ENCODE results near the gene CFAP157.

Gene CFAP157

DNA sequence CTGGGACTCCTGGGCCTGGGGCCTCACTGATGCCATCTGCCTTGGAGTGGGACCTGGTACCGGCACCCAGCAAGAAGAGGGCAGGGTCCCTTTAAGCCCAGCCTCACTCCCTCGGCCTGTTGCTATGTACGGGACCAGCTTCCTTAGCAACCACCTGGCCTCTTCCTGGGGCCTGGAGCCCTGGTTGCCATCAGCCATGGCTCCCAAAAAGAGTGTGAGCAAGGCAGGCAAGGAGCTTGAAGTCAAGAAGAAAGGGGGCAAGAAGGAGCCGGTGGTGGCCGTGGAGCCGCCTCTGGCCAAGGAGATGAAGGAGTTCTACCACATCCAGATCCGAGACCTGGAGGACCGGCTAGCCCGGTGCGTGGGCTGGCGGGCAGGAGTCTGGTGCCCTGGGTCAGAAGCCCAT, at the start of gene CFAP157:
TSS of gene CFAP157 (plus strand) at position 153 of the 406 bp plus-strand sequence. CDS start at position 197, 44 bp downstream.
- no peak for DNase-seq

DNA sequence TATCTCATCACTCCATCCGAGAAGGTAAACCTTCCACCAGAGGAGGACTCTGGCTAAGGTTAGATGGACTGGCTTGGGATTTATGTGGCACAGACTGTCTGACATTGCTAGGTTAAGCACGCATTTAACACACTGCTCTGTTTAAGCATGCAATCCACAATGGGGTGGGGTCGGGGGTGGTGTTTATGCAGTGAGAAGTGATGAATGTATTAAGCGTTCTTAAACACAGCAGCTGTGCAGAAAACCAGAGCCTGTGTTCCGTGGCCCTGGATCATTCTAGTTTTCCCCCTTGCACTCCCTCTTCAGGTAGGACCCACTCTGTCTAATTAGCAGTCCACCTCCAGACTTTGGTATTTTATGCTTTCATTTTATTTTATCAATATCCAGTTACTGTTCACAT, 48.4 kb upstream of the CFAP157 start:
- no peak for DNase-seq

DNA sequence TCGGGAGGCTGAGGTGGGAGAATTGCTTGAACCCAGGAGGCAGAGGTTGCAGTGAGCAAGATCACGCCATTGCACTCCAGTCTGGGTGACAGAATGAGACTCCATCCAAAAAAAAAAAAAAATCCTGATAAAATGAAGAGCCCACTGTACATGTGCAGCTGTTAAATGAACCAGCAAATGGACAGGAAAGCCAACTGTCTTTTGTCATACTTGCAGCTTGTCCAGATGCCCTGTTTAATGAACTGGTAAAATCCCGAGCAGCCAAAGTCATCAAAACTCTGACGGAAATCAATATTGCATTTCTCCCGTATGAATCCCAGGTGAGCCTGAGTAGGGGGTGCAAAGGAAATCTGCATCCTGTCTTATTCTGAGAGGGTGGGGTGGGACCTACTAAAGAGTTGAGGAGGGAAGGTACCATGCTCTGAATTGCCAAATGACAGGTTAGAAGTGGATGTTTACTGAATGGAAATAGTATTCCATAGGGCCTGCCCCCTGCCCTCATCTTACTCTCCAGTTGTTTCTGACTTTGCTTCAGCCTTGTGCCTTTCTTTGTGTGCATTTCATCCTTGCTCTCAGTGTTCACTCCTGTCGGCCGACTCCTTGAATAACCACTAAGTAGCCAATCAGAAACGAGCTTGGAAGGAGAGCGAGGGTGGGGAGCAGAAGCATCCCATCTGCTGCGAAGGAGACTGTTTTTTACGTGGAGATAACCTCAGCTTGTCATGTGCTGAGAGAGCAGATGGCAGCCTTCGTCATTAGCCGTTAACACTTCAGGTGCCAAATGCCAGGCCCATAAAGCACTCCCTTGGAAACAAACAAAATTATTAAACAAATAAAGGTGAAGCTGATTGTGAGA, 45.7 kb upstream of the CFAP157 start:
- DNase-seq = no peak

- DNase-seq = no peak
These were observed 44.2 kb upstream of the CFAP157 start for GRCh38 chr9:127662617-127663016.

GRCh38 chr9:127664324-127664677, 42.5 kb upstream of the CFAP157 start:
- no peak for DNase-seq

GRCh38 chr9:127664678-127665507, 41.9 kb upstream of the CFAP157 start:
- no peak for DNase-seq

DNA sequence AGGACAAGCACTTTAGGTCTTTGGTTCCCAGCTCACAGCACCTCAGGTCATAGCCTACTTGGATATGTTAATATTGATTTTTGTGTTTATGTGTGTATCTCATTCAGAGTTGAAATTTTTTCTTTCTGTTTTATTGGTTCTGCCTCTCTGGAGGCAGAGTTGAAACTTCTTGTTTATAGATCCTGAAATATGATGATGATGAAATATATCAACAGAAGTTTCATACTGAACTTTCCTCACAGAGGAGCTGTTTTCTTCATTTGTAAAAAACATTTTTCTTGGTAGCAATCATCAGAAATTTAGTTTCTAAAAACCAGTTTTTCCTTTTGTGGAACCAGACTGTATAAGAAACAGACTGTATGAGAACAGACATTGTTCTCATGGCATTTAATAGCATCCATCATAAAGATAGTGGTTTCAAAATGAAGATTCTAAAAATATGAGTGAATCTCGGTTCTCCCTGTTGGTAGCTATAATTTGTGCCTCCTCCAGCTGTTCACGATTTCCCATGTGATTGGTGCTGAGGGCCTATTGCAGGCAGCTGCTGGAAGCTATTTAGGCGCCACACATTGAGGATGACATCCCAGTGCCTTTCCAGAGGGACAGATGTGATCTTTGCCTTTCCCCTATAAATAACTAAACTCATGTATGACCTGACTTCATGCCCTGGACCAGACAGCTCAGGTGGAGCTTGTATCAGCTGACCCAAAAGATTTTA, 39.5 kb upstream of the CFAP157 start:
- no peak for DNase-seq

- DNase-seq = no peak
These were observed 38.9 kb upstream of the CFAP157 start for GRCh38 chr9:127667906-127668305.

DNA sequence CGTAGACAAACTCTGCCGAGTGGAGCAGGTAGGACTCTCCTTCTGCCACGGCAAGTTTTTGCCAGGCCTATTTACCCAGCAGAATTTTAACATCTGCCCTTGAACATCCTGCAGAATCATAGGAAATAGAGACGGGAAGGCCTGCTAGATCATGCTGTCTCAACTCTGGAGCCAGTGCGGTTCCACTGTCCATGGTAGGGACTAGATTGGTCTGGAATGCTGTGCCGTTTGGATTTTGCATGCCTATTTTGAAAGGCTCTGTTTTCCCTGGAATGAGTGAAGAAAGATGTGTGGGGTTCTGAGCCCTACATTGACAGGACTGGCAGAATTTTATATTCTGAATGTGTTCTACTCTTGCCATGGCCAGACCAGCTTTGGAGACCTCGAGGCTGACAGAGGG, 33.6 kb upstream of the CFAP157 start:
- no peak for DNase-seq

DNA sequence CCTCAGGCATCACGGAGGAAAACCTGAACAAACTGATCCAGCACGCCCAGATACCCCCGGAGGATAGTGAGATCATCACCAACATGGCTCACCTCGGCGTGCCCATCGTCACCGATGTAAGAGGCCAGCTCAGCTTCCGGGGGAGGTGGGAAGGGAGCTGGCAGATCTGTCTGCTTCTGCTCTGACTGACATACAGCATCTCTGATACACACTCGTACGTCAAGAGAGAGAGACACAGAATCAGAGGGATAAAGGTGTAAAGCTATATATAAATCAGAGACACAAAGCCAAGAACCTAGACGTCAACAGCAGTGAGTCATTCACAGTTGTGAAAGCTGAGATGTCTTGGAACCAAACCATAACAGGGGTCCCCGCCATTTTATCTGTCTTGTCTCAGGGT, 30.1 kb upstream of the CFAP157 start:
- DNase-seq = no peak

- no peak for DNase-seq
These were observed 27.3 kb upstream of the CFAP157 start for GRCh38 chr9:127679506-127679905.

- no peak for DNase-seq
These were observed 26.6 kb upstream of the CFAP157 start for GRCh38 chr9:127680226-127680625.

- DNase-seq = no peak
These were observed 25.9 kb upstream of the CFAP157 start for GRCh38 chr9:127680846-127681245.

GRCh38 chr9:127682351-127683136, 24.2 kb upstream of the CFAP157 start:
- no peak for DNase-seq

- DNase-seq = no peak
These were observed 23.1 kb upstream of the CFAP157 start for GRCh38 chr9:127683723-127684122.

DNA sequence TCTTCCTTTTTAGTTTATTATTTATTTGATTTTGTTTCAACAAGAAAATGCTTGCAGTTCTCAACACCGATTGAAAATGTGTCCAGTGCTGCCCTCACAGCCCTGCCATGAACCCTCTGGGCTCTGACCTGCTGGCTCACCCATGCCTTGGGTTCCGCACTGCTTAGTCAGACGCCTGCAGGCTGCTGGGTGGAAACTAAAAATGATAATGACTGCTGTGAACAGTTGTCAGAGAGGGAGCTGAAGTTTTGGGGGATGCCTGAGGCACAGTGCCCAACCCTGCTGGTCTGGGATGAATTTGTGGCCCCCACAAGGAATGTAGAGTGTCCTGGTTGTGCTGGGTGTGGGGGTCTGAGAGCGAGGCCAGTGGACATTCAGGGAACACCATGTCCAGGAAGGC, 22.2 kb upstream of the CFAP157 start:
- DNase-seq = no peak

- DNase-seq = no peak
These were observed 20.1 kb upstream of the CFAP157 start for GRCh38 chr9:127686461-127687393.

DNA sequence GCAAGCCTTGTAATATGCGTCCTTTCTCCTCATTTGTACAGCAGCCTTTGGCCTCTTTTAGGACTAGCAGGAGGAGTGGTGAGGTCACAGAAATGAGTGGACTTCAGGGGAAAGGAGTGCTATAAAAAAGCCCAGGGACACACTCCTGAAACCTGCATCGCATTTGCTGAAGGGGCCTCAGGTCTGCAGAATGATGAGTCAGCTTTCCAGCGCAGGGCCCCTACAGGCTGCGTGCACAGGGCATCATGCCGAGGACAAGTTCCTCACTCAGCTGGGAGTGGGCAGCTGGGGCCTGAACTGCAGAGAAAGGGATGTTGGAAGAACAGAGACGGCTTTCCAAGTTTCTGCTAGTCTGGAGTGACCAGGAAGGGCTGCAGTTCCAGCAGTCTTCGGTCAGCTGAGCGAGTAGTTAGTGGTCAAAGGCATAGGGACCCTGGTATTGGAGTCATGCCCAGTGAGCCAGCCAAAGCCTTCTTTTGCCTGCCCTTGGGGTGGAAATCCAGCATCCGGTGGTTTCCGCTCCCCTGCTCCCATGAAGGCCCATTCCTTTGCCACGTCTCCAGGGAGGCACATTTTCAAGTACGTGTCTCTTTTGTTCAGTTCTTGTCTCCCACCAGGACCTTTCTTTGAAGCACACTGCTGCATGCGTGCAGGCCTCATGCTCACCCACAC, 17.3 kb upstream of the CFAP157 start:
- DNase-seq = no peak

DNA sequence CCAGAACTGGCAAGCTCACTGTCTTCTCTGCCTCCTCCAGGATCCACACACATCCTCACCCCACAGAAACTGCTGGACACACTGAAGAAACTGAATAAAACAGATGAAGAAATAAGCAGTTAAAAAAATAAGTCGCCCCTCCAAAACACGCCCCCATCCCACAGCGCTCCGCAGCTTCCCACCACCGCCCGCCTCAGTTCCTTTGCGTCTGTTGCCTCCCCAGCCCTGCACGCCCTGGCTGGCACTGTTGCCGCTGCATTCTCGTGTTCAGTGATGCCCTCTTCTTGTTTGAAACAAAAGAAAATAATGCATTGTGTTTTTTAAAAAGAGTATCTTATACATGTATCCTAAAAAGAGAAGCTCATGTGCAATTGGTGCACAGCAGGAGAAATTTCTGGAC, 16.1 kb upstream of the CFAP157 start:
- DNase-seq = no peak

- DNase-seq = no peak
These were observed 14.7 kb upstream of the CFAP157 start for GRCh38 chr9:127692071-127692470.

- no peak for DNase-seq
These were observed 13.6 kb upstream of the CFAP157 start for GRCh38 chr9:127693143-127693542.

All from activated CD4-positive, alpha-beta T cell treated with anti-CD3 and anti-CD28 coated beads, Interleukin-2, amount 50 U/mL, for 48 hours (primary cell).